GM18498 (cell line): Measurements from ENCODE around the gene ZSWIM7.
A peak's percentile ranks its signal among the peaks of the same experiment; 100 is the strongest.
"Not testable (repeated sequence)": the region's sequence is repeated elsewhere in the genome, so short reads cannot be mapped to it uniquely, and the experiment has no call there.

Experiments used
- ATAC-seq: cut with Tn5 transposase; IDR thresholded peaks from one replicate; pipeline ENCODE4 v1.9.1; 2021; ENCODE audit warnings: mild to moderate bottlenecking, moderate library complexity; ENCODE audit not compliant: unreplicated experiment

The ZSWIM7 gene

DNA sequence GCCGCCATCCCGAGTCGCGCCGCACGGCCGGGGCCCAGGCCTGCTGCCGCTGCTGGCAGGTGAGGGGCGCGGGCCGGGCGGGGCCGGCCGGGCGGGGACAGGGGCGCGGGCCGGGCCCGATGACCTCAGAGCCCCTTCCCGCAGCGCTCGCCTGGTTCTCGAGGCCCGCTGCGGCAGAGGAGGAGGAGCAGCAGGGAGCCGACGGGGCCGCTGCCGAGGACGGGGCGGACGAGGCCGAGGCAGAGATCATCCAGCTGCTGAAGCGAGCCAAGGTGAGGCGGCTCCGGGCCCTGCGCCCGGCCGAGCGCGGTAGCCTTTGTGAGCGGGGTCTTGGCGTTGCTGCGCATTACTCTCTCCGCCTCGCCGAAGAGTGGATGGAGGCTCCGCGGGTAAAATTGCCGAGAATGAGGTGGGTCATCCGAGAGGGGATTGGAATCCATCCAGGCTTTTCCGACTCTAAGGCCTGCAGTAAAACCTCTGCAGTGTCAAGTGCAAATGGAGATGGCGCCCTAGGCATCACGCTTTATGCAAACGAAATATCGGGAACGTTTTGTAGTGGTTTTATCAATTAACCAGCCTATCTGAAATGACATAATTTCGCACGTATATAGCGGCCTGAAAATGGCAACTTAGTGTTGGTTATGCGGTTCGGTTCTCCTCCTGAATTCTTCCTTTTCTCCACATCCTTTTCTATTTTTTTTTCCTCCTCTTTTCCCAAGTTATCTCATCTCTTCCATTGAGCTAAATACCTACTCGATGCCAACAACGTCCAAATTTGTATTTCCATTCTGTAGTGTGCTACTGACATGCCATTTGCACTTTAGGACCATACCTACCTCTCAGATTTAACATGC, 697 bp upstream of the ZSWIM7 start:
- ATAC-seq = peak; percentile 29

DNA sequence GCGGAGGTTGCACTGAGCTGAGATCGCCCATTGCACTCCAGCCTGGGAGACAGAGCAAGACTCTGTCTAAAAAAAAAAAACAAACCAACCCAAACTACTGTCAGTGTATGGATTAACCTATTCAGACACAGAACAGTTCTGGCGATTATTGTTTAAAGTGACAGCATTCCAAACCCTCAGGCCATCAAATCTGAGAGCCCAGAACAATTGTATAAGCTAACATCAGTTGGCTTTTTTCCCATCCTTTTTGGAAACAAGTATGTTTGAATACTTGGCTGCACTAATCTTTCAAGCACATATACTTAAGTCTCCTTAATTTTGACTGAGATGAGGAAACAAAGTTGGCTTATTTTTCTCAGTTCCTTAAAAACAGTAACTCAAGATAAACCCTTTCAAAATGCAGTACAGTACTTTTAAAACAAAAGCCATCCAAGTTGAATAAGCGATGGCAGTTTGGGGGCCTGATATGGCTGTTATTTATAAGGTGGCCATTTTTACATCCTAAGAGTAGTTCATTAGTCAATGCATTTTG, 1.4 kb downstream of the ZSWIM7 start:
- ATAC-seq = no peak

DNA sequence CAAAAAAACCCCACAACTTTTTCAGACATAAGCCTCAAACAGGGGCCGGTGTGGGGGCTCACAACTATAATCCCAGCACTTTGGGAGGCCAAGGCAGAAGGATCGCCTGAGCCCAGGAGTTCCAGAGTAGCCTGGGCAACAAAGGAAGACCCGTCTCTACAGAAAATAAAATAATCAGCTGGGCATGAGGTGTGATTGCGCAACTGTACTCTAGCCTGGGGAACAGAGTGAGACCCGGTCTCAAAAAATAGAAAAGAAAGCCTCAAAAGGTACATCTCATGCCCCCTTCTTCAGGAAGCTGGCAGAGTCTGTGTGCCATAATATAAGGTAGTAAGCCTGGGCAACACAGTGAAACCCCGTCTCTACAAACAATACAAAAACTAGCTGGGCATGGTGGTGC, 3.2 kb downstream of the ZSWIM7 start:
- no peak for ATAC-seq

DNA sequence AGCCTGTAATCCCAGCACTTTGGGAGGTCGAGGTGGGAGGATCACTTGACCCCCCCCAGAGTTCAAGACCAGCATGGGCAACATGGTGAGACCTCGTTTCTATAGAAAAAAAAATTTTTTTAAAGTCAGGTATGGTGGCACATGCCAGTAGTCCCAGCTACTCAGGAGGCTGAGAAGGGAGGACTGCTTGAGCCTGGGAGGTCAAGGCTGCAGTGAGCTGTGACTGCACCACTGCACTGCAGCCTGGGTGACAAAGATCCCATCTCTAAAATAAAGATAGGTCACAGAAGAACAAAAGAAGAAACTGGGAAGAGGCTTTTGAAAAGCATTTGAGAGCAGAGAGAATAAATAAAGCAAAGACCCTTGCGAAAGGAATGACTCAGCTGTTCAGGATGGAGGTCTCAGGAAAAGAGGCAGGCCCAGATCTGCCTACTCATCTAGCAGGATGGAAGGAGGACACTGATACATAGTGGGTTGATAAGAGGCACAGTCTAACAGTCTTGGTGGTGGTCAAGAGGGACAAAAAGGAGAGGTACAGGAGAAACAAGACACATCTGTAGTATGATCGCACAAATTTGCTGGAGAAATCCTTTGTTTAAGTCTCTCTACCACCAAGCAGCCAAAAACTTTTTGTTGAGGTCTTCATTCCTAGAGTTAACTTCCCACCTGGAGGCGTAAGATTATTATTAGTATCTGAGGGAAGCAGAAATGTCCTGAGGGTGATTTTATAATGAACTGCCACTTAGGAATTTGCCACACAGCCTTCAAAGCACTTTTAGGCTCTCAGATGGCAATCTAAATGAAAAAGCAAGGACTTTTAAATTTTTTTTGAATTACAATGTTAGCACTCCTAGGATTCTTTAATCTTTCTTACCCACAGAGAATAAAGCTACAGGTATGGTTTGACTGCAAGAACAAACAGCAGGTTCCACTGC, 17.6 kb downstream of the ZSWIM7 start:
- no peak for ATAC-seq

DNA sequence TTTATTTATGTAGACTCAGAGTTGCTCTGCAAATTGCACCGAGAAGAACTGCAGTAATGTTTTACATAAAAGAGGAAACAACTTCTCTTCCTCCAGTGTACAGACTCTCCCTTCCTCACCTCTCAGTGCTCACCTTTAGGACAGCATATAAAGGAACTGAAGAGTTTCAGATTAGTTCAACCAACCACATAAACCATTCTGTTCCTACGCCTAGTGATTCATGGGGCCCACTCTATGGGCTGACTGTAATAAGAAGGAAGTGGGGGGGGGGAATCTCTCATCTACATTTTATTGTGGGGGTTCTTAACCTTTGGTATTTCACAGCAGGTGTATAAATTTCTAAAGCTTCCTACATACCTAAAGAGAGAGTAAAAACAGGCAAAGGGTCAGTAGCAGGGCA, 18.3 kb downstream of the ZSWIM7 start:
- ATAC-seq = peak; percentile 84

DNA sequence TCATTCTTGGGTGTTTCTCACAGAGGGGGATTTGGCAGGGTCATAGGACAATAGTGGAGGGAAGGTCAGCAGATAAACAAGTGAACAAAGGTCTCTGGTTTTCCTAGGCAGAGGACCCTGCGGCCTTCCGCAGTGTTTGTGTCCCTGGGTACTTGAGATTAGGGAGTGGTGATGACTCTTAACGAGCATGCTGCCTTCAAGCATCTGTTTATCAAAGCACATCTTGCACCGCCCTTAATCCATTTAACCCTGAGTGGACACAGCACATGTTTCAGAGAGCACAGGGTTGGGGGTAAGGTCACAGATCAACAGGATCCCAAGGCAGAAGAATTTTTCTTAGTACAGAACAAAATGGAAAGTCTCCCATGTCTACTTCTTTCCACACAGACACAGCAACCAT, 20.5 kb downstream of the ZSWIM7 start:
- not testable (repeated sequence) for ATAC-seq

DNA sequence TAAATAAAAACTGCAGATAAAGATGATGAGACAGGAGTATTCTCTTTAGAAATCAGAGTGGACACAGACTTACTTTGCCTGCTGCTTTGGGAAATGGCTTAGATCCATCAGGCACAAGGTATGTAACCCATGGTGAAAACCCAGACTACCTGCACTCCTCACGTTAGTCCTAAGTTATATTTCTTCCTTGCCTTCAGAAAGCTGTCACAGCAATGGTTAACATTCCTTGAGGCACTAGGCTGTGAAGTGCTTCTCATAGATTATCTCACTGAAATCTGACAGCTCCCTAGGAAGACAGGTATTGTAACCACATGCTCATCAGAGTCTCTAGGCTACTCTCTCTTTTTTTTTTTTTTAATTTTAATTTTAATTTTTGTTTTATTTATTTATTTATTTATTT, 20.9 kb downstream of the ZSWIM7 start:
- ATAC-seq = no peak

DNA sequence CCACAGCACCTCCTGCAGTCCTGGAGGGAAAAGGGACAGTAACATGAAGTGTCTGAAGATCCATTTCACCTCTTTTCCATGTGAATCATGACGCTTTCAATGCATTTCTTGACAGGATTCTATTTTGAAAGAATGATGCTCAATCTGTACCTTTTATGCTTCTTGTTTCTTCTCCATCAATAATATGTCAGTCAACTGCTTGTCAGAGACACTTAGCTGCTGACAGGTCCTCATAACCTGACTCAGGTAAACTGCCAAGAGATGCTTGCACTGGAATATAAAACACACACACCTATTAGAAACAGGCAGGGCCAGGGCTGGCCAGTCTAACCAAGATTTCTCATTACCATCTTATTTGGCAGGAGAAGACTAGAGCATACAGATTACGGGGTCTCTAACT, 21.6 kb downstream of the ZSWIM7 start:
- ATAC-seq = no peak

DNA sequence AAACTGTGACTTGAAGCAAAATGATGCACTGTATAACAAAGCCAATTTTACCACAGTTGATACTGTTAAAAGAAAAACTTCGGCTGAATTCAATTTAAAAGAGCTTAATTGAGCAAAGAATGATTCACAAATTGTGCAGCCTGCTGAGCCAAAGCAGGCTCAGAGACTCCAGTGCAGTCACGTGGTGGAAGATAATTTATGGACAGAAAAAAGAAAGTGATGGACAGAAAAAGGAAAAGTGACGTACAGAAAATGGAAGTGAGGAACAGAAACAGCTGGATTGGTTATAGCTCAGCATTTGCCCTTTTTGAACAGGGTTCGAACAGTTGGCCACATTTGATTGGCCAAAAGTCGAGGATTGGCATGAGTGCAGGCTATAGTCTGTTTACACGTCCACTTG, 25.7 kb downstream of the ZSWIM7 start:
- ATAC-seq = no peak

DNA sequence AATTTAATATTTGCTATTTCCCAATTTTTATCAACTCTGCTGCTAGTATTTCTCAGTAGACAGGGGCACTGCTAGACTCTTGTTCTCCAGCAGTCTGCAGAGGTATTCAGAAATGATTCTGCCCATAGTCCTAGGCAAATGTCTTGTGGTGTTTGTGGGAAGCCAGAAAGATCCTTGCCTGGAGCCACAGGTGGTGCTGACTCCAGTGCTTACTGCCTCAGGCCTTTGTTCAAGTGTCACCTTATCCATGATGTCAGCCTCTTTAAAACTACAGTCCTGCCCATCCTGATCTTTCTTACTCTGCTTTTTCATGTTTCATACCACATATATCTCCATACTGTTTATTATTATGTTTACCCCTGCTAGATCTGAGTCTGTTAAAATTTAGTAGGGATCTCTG, 26.5 kb downstream of the ZSWIM7 start:
- no peak for ATAC-seq

DNA sequence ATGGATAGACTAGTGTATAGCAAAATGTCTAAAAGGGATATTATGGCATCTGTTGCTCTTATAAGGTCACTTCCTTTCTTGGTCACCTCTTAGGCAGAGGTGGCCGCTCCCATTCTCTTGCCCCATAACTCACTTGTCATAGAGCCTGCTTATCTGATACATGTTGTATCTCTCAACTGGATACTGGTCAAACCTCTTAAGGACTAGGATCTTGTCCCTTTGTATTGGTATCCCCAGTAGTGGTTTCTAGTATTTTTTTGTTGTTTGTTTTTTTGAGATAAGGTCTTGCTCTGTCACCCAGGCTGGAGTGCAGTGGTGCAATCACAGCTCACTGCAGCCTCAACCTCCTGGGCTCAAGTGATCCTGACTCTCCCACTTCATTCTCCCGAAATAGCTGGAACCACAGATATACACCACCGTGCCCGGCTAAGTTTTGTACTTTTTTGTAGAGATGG, 27.0 kb downstream of the ZSWIM7 start:
- ATAC-seq = no peak

DNA sequence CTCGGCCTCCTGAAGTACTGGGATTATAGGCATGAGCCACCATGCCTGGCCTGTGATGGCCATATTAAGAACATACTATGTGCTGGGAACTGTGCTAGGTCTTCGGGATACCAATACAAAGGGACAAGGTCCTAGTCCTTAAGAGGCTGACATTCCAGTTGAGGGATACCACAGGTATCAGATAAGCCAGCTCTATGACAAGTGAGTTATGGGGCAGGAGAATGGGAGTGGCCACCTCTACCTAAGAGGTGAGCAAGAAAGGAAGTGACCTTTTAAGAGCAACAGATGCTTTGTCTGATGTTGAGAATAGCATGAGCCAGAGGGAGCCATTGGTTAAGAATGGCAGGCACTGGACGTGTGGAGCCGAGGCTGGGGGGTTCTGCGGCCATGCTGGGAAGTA, 27.6 kb downstream of the ZSWIM7 start:
- no peak for ATAC-seq

DNA sequence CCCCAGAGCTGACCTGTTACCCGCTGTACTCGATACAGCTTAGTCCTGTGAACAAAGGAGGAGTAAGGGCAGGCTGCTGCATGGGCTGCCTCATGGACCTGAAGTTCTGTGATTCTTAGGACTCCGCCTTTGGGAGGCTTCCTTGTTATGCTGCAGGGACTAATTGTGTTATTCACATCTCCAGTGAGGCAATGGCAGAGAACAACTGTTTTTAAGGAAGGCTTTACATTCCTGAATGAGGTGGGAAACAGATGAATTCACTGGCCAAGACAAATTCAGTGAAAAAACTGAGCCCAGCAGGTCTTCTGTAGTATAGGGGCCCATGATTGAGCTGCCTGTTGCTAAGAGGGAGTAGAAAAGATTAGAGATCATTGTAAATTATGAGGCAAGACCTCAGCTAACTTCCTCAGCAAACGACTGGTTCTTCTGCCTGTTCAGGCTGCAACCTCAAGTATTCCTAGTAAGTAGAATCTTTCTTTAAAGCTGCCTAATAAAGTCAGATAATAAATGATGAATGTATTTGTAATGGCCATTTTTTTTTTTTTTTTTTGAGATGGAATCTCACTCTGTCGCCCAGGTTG, 28.3 kb downstream of the ZSWIM7 start:
- no peak for ATAC-seq

DNA sequence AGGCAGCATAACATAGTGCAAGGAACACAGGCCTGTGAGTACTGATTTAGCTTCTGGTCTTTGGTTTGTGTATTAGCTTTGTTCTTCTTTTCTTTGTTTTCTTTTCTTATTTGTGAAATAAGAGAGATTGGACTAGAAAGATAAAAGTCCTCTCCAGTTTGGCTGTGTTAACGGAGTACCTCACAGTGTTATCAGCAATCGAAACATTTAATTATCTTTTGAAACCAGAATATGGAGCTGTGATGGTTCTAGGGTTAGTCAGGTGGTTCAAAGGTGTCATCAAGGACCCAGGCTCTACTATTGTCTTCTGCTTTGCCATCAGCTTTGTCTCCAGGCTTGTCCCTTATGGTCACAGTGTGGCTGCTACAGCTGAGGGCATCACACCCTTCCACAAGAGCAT, 29.0 kb downstream of the ZSWIM7 start:
- no peak for ATAC-seq

DNA sequence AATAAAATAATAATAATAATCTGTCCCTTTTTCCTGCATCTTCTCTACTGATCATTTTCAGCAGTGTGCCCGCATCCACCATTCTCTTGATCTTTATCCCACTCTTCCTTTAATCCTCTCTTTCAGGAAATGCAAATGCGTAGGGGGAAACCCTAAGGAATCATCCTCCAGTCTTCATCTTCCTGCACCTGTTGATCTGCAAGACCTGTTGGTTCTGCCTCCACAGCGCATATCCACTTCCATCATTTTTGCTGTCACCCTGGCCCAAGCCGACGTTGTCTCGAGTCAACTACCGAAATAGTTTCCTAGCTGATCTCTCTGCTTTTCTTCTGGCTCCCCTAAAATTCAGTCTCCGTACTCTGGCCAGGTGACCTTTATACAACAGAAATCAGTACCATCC, 30.0 kb downstream of the ZSWIM7 start:
- ATAC-seq = no peak

DNA sequence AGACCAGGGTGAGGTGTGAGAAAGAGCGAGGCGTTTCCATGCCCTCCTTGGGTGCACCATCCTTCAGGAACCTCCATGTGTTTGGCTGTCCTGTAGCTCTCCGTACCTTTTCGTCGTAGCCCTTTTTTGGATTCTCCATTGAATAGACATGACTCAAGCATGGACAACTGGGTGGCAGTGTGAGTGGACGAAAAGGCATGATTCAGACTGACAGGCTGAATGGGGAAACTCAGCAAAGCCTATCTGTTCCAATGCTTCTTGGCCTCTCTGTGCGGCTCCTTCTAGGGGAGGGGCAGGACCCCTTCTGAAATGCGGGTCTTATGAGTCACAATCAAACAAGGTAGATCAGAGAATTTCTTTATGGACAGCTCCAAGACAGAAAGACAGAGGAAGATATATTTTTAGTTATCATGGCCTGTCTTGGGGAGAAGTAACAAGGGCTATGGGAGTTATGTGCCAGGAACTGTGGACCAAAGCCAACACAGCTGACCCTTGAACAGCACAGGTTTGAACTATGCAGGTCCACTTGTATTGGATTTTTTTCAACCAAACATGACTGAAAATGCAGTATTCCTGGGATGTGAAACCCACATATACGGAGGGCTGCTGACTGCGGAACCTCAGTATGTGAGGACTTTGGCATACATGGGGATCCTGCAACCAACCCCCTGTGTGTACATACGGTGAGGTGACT, 31.7 kb downstream of the ZSWIM7 start:
- no peak for ATAC-seq

DNA sequence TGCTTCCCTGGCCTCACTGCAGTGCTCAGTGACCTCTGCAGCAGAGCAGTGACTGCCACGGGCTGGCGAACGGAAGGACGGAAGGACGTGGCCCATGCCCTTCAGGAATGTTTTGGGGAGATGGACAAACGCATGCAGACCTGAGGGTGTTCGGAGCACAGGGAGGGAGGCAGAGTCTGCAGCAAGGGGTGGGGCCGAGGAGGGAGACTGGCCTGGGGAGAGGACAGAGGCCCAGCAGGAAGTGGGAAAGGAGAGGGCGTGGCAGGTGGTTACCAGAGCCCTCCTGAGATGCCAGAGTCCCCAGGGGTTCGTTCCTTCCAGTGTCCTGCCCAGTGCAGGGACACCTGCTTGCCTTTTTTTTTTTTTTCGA, 32.6 kb downstream of the ZSWIM7 start:
- ATAC-seq = no peak

DNA sequence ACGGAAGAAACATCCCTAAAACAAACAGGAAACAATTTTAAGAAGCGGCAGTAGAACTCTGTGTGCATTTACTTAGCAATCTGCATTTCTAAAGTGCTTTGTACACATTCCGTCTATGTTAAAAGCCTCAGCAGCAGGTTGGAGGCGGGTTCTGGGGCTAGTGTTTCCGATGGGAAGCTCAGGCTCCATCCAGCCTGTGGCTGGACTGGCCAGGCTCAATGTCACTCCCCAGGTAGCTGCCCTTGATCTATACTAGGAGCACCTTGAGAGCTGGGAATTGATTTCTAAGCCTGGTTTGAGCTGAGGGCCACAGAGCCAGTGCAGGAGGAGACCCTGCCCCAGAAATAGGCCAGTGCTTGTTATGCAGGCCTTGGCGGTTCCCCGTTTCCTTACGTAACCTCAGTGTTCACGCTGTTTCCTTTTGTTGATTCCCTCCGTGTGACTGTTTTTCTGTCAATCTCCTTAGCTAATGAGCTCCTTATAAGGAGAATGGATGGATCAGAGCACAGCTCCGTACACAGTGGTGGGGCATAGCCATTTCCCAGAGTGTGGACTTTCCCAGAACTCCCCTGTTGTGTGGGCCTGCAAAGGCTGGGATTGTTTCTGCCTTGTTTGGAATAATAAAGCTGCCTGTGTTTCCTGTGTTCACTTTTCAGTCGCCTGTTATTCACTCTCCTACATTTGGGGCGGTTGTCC, 33.2 kb downstream of the ZSWIM7 start:
- ATAC-seq = no peak

DNA sequence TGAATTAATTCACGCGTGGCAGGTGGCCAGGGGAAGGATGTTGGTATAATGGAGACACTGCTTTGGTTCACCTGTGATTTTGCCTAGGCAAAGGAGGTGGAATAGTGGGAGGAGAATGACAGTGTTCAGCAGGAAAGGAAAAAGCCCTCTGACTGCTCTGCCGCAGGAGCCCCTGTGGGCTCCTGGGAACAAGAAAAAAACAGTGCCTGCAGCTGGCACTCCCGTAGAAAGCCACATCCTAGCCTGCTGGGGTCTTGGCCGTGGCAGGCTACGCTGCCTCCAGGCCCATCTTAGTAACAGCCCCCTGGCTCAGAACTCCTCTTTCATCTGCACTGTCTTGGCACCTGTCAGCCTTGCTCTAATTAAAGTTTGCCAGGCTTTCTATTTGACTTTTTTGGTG, 34.0 kb downstream of the ZSWIM7 start:
- ATAC-seq = no peak

DNA sequence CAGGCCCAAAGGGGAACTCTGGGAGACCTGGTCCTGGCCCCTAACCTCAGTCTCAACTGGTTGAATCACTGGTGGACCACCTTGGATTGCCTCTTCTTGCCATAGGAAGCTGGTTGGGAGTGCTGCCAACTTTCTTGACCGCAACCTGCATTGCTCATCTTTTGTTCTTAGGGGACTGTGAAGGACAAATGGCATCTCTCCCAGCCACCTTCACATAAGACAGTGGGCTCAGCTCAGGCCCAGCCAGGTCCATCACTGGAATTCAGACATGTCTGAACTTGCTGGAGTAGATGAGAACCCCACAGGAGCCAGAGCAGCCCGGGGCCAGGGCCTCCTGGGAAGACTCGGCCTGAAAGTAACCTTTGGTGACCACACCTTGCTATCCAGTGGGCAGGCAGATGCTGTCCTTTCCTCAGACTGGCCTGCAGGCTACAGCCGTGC, 35.8 kb downstream of the ZSWIM7 start:
- ATAC-seq = no peak
